HFFc6 (cell line): ENCODE results near the gene B3GNT7. TPM values are rescaled to one million over a fixed set of nuclear protein-coding genes. Genes with fewer than 3 reads are reported as not detected.

Experiments
- DNase-seq: peaks from one replicate; pipeline ENCODE4 v3.0.0-alpha.2; 2018
- H3K27ac Mint-ChIP-seq: 2 replicates; pipeline ENCODE4 v1.8.0; 2020; ENCODE audit warnings: mild to moderate bottlenecking, mixed read lengths
- H3K27me3 Mint-ChIP-seq: 2 replicates; pipeline ENCODE4 v1.8.0; 2021; ENCODE audit warnings: mild to moderate bottlenecking, moderate library complexity, mixed read lengths; ENCODE audit not compliant: insufficient read depth
- H3K36me3 Mint-ChIP-seq: 2 replicates; pipeline ENCODE4 v1.8.0; 2021; ENCODE audit warnings: low read depth, mixed read lengths
- H3K4me1 Mint-ChIP-seq: 2 replicates; pipeline ENCODE4 v1.8.0; 2020; ENCODE audit warnings: low read depth, mixed read lengths
- H3K4me3 Mint-ChIP-seq: 2 replicates; pipeline ENCODE4 v1.8.0; 2020; ENCODE audit warnings: mild to moderate bottlenecking, moderate library complexity, mixed read lengths
- H3K9me3 Mint-ChIP-seq: 2 replicates; pipeline ENCODE4 v1.8.0; 2020; ENCODE audit warnings: mild to moderate bottlenecking, mixed read lengths
- total RNA-seq, 6 experiments: library from RNA; stranded (reverse); fragmentation: NEBNext Ultra II Directional; extraction: Animal tissue kit (Norgen Biotek cat#: 25700); gene quantifications; 2 replicates in 1 of 6; 3 replicates in 5 of 6; pipeline ENCODE4 v1.2.3, GENCODE V29; 2021
- TF ChIP-seq, protein P1 (sequence below): fragments of 200-600 bp; sonication (generic); IDR thresholded peaks from 2 replicates; pipeline ENCODE4 v1.5.0; 2021; ENCODE audit warnings: antibody characterized with exemption, mild to moderate bottlenecking

Gene B3GNT7
- total RNA-seq, 6 experiments from 2014 or later, result 0.09 to 0.15 (median 0.11) TPM; not detected in 1

DNA sequence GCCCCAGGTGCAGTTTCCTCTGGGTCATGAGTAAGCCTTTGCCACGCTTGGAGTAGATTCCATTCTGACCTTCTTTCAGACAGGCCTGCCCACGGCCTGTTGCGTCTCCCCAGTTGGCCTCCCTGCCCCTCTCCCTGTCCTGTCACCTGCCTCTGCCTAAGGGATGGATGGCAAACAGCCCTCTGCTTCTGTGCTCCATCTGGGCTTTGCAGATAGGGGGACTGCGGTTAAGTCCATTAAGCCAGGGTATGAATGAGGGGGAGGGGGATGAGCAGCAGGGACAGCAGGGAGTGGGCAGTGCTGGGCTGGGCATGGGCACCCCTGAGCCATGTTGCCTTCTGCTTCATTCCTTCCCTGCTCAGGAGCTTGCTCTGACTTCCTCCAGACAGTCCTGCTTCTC is 37.6 kb upstream of the B3GNT7 start:
- Mint-ChIP-seq H3K4me3 (no peak overlapping the region), H3K4me1 (no peaks in the 10 kb centered on the region), H3K36me3 (0 out of 2 replicates have a peak, but pooled peaks cover 9% of the 10 kb centered on the region), H3K27me3 (peaks cover 3% of the 10 kb centered on the region; the same call in 1 of the 2 replicates), H3K9me3 (no peaks in the 10 kb centered on the region), H3K27ac (no peak overlapping the region)
- DNase-seq, result no peak
- TF ChIP-seq, protein P1, sequence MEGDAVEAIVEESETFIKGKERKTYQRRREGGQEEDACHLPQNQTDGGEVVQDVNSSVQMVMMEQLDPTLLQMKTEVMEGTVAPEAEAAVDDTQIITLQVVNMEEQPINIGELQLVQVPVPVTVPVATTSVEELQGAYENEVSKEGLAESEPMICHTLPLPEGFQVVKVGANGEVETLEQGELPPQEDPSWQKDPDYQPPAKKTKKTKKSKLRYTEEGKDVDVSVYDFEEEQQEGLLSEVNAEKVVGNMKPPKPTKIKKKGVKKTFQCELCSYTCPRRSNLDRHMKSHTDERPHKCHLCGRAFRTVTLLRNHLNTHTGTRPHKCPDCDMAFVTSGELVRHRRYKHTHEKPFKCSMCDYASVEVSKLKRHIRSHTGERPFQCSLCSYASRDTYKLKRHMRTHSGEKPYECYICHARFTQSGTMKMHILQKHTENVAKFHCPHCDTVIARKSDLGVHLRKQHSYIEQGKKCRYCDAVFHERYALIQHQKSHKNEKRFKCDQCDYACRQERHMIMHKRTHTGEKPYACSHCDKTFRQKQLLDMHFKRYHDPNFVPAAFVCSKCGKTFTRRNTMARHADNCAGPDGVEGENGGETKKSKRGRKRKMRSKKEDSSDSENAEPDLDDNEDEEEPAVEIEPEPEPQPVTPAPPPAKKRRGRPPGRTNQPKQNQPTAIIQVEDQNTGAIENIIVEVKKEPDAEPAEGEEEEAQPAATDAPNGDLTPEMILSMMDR, result no peak

GRCh38 chr2:231359441-231359840 is 36.1 kb upstream of the B3GNT7 start:
- Mint-ChIP-seq H3K36me3 (0 out of 2 replicates have a peak, but pooled peaks cover 9% of the 10 kb centered on the region), H3K27ac (no peak overlapping the region), H3K9me3 (no peaks in the 10 kb centered on the region), H3K4me1 (peaks cover 3% of the 10 kb centered on the region), H3K4me3 (no peak overlapping the region), H3K27me3 (peaks cover 3% of the 10 kb centered on the region; the same call in 1 of the 2 replicates)
- no peak for DNase-seq
- TF ChIP-seq, protein P1, result no peak

GRCh38 chr2:231359948-231360347 is 35.6 kb upstream of the B3GNT7 start:
- no peak overlapping the region for H3K27ac Mint-ChIP-seq
- H3K36me3 Mint-ChIP-seq, result 0 out of 2 replicates have a peak, but pooled peaks cover 9% of the 10 kb centered on the region
- H3K4me1 Mint-ChIP-seq, result peaks cover 8% of the 10 kb centered on the region
- H3K9me3 Mint-ChIP-seq, result no peaks in the 10 kb centered on the region
- no peak overlapping the region for H3K4me3 Mint-ChIP-seq
- DNase-seq, result no peak
- peaks cover 3% of the 10 kb centered on the region for H3K27me3 Mint-ChIP-seq
- TF ChIP-seq, protein P1, result no peak

DNA sequence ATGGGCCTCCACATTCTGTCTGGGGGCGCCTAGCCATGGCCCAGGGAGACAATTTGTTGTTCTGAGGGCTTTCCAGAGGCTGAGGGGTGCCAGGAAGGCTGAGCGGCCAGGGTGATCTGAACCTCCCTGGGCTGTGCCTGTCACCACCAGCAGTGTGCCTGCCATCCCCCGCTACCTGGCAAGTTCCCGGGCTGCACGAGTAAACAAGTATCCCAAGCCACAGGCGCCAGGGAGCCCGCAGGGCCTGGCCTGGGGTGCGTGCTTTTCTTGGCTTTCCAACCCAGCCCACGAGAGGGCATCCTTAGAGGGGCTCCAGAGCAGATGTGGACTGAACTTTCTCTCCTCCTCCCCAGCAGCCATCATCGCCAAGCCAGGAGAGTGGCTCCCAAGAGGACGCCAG is 35.1 kb upstream of the B3GNT7 start:
- Mint-ChIP-seq H3K36me3 (0 out of 2 replicates have a peak, but pooled peaks cover 9% of the 10 kb centered on the region), H3K4me1 (peaks cover 12% of the 10 kb centered on the region), H3K9me3 (no peaks in the 10 kb centered on the region), H3K27ac (no peak overlapping the region), H3K4me3 (no peak overlapping the region), H3K27me3 (peaks cover 3% of the 10 kb centered on the region)
- TF ChIP-seq, protein P1, result no peak
- no peak for DNase-seq

DNA sequence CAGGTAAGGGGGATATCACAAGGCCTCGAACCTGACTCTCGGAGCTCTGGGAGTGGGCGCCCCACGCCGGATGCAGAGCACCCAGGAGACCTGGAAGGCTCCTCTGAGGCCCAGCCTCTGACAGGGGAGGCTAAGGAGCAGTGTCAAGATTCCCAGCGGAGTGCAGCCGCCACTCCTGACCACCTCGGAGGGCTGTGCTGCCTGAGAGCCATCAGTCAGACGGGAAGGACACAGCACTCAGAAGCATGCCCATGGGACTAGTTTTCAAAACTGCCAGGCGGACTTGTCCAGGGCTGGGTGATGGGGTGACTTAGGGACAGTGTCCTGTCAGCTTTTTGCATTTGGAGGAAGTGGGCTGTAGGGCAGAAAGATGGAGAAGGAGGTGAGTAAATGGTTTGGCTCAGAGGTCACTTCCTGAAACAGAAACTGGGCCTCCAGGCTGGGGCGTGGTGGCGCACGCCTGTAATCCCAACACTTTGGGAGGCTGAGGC is 34.6 kb upstream of the B3GNT7 start:
- DNase-seq, result no peak
- Mint-ChIP-seq H3K27me3 (peaks cover 3% of the 10 kb centered on the region), H3K27ac (no peak overlapping the region; the same call in 1 of the 2 replicates), H3K4me3 (no peak overlapping the region), H3K36me3 (0 out of 2 replicates have a peak, but pooled peaks cover 5% of the 10 kb centered on the region), H3K9me3 (no peaks in the 10 kb centered on the region), H3K4me1 (peaks cover 18% of the 10 kb centered on the region)
- TF ChIP-seq, protein P1, result no peak
